ENCODE measurements around the gene MAPK4.

MAPK4 gene

GRCh38 chr18:50578651-50579050, 18.8 kb downstream of the MAPK4 start:
- no peak for TF ChIP-seq CTCF (conservative IDR thresholded peaks at IDR 0.05; ENCODE audit: control insufficient read depth, insufficient read depth, low read depth, low read length)
- DNase-seq (ENCODE audit: low read depth) = no peak
- no peak overlapping the region for H3K4me3 ChIP-seq (ENCODE audit: control insufficient read depth, low read depth, low read length)

DNA sequence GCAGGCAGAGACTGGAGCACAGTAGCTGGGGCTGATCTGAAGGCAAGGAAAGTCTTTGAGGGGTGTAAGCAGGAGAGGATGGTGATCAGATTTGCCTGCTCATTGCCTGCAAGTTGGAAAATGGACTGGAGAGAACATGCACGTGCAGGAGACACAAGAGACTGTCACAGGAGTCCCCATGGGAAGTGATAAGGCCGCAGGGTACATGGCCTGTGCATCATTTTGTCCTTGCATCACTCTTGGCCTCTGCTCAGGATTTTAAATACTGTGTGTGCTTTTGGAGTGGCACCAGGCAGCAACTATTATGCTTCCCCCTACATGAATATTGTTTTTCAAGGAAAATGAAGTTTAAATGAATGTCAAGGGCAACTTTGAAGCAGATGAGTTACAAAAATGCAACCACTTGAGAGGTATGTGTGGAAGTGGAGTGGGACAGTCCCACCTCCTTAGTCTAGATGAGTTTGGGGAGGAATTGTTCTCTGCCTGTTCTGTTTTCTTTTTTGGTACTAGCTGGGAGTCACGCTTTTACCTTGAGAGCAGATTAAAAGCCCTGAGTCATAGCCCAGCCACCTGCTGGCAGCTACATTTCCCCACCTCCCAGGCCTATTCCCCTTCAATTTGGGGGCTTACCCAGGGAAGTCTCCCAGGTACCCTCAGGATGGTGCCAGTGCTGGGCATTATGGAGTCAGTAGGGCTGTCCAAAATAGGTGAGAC, 19.3 kb downstream of the MAPK4 start:
- DNase-seq (ENCODE audit: low read depth) = no peak
- H3K4me3 ChIP-seq (ENCODE audit: control insufficient read depth, low read depth, low read length) = no peak overlapping the region
- no peak for TF ChIP-seq CTCF (conservative IDR thresholded peaks at IDR 0.05; ENCODE audit: control insufficient read depth, insufficient read depth, low read depth, low read length)

GRCh38 chr18:50581517-50581916, 21.6 kb downstream of the MAPK4 start:
- TF ChIP-seq CTCF (conservative IDR thresholded peaks at IDR 0.05; ENCODE audit: control insufficient read depth, insufficient read depth, low read depth, low read length) = no peak
- no peak for DNase-seq (ENCODE audit: low read depth)
- no peak overlapping the region for H3K4me3 ChIP-seq (ENCODE audit: control insufficient read depth, low read depth, low read length)

DNA sequence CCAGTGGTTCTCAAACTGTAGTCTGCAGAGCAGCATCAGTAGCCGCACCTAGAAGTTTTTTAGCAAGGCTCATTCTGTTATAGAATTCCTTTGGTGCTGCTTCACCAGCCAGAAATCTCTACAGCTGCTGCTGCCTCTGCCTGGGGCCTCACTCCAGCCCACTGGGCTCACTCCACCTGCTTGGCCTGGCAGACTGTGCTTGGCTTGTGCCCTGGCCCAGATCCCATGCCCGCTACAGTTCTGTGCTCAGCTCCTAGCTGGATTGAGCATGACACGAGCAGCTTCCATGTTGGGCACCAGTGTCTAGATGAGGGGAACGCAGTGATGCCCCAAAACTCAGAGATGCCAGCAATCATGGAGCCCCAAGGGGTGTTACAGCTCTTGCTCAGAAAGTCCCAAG, 22.6 kb downstream of the MAPK4 start:
- no peak for TF ChIP-seq CTCF (conservative IDR thresholded peaks at IDR 0.05; ENCODE audit: control insufficient read depth, insufficient read depth, low read depth, low read length)
- no peak for DNase-seq (ENCODE audit: low read depth)
- no peak overlapping the region for H3K4me3 ChIP-seq (ENCODE audit: control insufficient read depth, low read depth, low read length)

DNA sequence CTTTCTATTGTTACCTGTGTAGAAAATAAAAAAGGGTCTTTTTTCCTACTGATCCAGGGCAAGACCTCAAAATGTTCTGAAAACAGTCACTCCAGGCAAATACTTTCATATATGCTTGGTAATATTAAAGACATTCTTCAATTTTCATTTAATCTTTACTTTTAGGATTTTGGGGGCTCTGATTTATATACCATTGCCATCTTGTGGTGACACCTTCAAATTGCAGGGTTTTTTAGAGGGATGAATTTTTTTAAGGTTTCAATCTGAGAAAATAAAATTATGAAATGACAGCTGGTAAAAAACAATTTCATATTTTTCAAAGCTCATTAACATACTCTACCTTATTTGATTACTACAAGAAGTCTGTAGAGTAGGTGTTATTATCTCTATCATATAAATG, 26.8 kb downstream of the MAPK4 start:
- no peak for DNase-seq (ENCODE audit: low read depth)
- no peak overlapping the region for H3K4me3 ChIP-seq (ENCODE audit: control insufficient read depth, low read depth, low read length)
- TF ChIP-seq CTCF (conservative IDR thresholded peaks at IDR 0.05; ENCODE audit: control insufficient read depth, insufficient read depth, low read depth, low read length) = peak; percentile 30

DNA sequence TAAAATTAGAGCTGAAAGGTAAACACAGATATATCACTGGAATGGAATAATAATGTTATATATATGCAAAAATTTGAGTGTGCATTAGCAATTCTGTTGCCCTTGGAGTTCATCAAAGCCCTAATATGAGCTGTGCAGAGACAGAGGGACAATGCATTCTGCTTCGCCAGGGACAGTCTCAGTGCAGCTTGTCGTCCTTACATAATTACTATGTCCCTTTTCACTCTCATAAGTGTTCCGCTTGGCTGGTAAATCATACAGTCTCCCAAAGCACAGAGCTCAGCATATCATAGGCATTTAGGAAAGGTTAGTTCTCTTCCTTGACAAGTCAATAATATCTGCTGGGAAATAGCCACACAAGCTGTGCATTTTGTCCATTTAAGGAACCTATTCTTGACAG, 30.7 kb downstream of the MAPK4 start:
- no peak for DNase-seq (ENCODE audit: low read depth)
- no peak for TF ChIP-seq CTCF (conservative IDR thresholded peaks at IDR 0.05; ENCODE audit: control insufficient read depth, insufficient read depth, low read depth, low read length)
- H3K4me3 ChIP-seq (ENCODE audit: control insufficient read depth, low read depth, low read length) = no peak overlapping the region

- DNase-seq (ENCODE audit: low read depth) = no peak
- no peak overlapping the region for H3K4me3 ChIP-seq (ENCODE audit: control insufficient read depth, low read depth, low read length)
- no peak for TF ChIP-seq CTCF (conservative IDR thresholded peaks at IDR 0.05; ENCODE audit: control insufficient read depth, insufficient read depth, low read depth, low read length)
These were observed 34.1 kb downstream of the MAPK4 start for GRCh38 chr18:50594012-50594411.
